ENCODE results near the gene SDK1.
A peak's percentile ranks its signal among the peaks of the same experiment; 100 is the strongest.

SDK1 gene

GRCh38 chr7:3267966-3268690, 32.9 kb upstream of the SDK1 start:
- TF ChIP-seq ZNF600 (tag by site-specific recombination; IDR thresholded peaks at IDR 0.05) (no peak), ZNF585B (tag by site-specific recombination; IDR thresholded peaks at IDR 0.05) (no peak), ZEB2 (tag by site-specific recombination; IDR thresholded peaks at IDR 0.05) (peak; percentile 83; the same call in 1 of the 2 replicates), ZNF37A (tag by site-specific recombination; IDR thresholded peaks at IDR 0.05) (no peak), ZNF366 (tag by site-specific recombination; conservative IDR thresholded peaks at IDR 0.05) (peak; percentile 29; the same call in 1 of the 2 replicates), ZBTB8A (tag by site-specific recombination; IDR thresholded peaks at IDR 0.05) (no peak), ZNF768 (tag by site-specific recombination; IDR thresholded peaks at IDR 0.05) (no peak), ZNF629 (tag by site-specific recombination; IDR thresholded peaks at IDR 0.05) (peak; percentile 89), ZNF174 (tag by site-specific recombination; IDR thresholded peaks at IDR 0.05) (no peak), SCRT2 (tag by site-specific recombination; IDR thresholded peaks at IDR 0.05) (no peak), GFI1B (tag by site-specific recombination; IDR thresholded peaks at IDR 0.05) (no peak), GLI4 (tag by site-specific recombination; IDR thresholded peaks at IDR 0.05) (no peak), REST (tag by site-specific recombination; IDR thresholded peaks at IDR 0.05) (no peak), ZNF394 (tag by site-specific recombination; IDR thresholded peaks at IDR 0.05; ENCODE audit: borderline replicate concordance) (peak; percentile 38; the same call in 1 of the 2 replicates), ZNF645 (tag by site-specific recombination; IDR thresholded peaks at IDR 0.05) (no peak), KLF17 (tag by site-specific recombination; IDR thresholded peaks at IDR 0.05) (peak; percentile 39; the same call in 1 of the 2 replicates), RBAK (tag by site-specific recombination; IDR thresholded peaks at IDR 0.05) (no peak), ZNF518A (tag by site-specific recombination; conservative IDR thresholded peaks at IDR 0.05; ENCODE audit: low read depth) (no peak), ZBTB17 (tag by site-specific recombination; IDR thresholded peaks at IDR 0.05) (no peak), ZNF639 (tag by site-specific recombination; IDR thresholded peaks at IDR 0.05) (0 out of 2 replicates have a peak, but pooled peaks have one; percentile 27), KLF16 (tag by site-specific recombination; IDR thresholded peaks at IDR 0.05) (no peak), ZXDB (tag by site-specific recombination; IDR thresholded peaks at IDR 0.05) (no peak), EGR2 (tag by site-specific recombination; IDR thresholded peaks at IDR 0.05; ENCODE audit: low read depth) (0 out of 2 replicates have a peak, but pooled peaks have one; percentile 13), ZNF777 (tag by site-specific recombination; IDR thresholded peaks at IDR 0.05; ENCODE audit: borderline replicate concordance) (no peak), ZSCAN4 (tag by site-specific recombination; IDR thresholded peaks at IDR 0.05) (no peak)
- H3K36me3 ChIP-seq (ENCODE audit: control insufficient read depth in 2 of 2, insufficient read depth in 1 of 2, low read length in 2 of 2): no peaks in the 10 kb centered on the region
- H3K9me3 ChIP-seq (ENCODE audit: control insufficient read depth, insufficient read depth, low read depth, low read length): no peaks in the 10 kb centered on the region
- H3K4me3 ChIP-seq (ENCODE audit: low read depth, low read length): no peak overlapping the region
- no peak overlapping the region for H3K27ac ChIP-seq (ENCODE audit: extremely low read depth, low read depth, low read length)
- POLR2A ChIA-PET: no interaction called here
- peaks cover 13% of the 10 kb centered on the region for H3K4me1 ChIP-seq (ENCODE audit: control insufficient read depth, insufficient read depth, low read length)
- CTCF ChIA-PET: no interaction called here

Data from HEK293 (cell line).